HL-60/S4 treated with phorbol 12-myristate 13-acetate at 8.2 ng/mL for 4 days and 3 days (cell line): ENCODE data around the gene SACM1L.
"Not testable (repeated sequence)": the region's sequence is repeated elsewhere in the genome, so short reads cannot be mapped to it uniquely, and the experiment has no call there.

ENCODE experiments used
- in situ Hi-C: fragments of 300-500 bp; cut with MboI; formaldehyde crosslinking; loops from 2 replicates; pipeline ENCODE4 v1.15.0; 2022; ENCODE audit warnings: low sequenced_read_pairs

SACM1L gene

GRCh38 chr3:45737234-45737633, 48.0 kb downstream of the SACM1L start:
- in situ Hi-C loops, result no loop called here

- in situ Hi-C loops, result no loop called here
These were observed 50.8 kb downstream of the SACM1L start for GRCh38 chr3:45739991-45740390.

- in situ Hi-C loops, result no loop called here
These were observed 52.1 kb downstream of the SACM1L start for GRCh38 chr3:45741247-45741646.

- in situ Hi-C loops, result no loop called here
These were observed 52.7 kb downstream of the SACM1L start for GRCh38 chr3:45741742-45742460.

GRCh38 chr3:45742461-45743089, 53.4 kb downstream of the SACM1L start:
- in situ Hi-C loops, result no loop called here

GRCh38 chr3:45746165-45746776, 57.1 kb downstream of the SACM1L start:
- in situ Hi-C loops, result no loop called here

GRCh38 chr3:45746777-45747622, 57.8 kb downstream of the SACM1L start:
- in situ Hi-C loops, result no loop called here

GRCh38 chr3:45748068-45748467, 58.9 kb downstream of the SACM1L start:
- in situ Hi-C loops, result no loop called here

- in situ Hi-C loops, result not testable (repeated sequence)
These were observed 59.9 kb downstream of the SACM1L start for GRCh38 chr3:45749036-45749600.

- in situ Hi-C loops, result no loop called here
These were observed 60.7 kb downstream of the SACM1L start for GRCh38 chr3:45749880-45750279.

- in situ Hi-C loops, result no loop called here
These were observed 62.5 kb downstream of the SACM1L start for GRCh38 chr3:45751537-45752242.

GRCh38 chr3:45753095-45753494, 63.9 kb downstream of the SACM1L start:
- in situ Hi-C loops, result no loop called here

GRCh38 chr3:45754461-45754860, 65.3 kb downstream of the SACM1L start:
- in situ Hi-C loops, result no loop called here

GRCh38 chr3:45756055-45756454, 66.9 kb downstream of the SACM1L start:
- in situ Hi-C loops, result no loop called here

- in situ Hi-C loops, result not testable (repeated sequence)
These were observed 67.9 kb downstream of the SACM1L start for GRCh38 chr3:45757141-45757540.

- in situ Hi-C loops, result no loop called here
These were observed 69.7 kb downstream of the SACM1L start for GRCh38 chr3:45758871-45759270.

GRCh38 chr3:45759851-45760250, 70.7 kb downstream of the SACM1L start:
- in situ Hi-C loops, result no loop called here

- in situ Hi-C loops, result no loop called here
These were observed 71.9 kb downstream of the SACM1L start for GRCh38 chr3:45760878-45761711.

GRCh38 chr3:45761831-45762230, 72.6 kb downstream of the SACM1L start:
- in situ Hi-C loops, result no loop called here
